GM03348 (cell line): ENCODE results near the gene PTMS.

Experiments used
- DNase-seq: peaks from one replicate; pipeline ENCODE4 v3.0.0; 2012; ENCODE audit warnings: low spot score

PTMS gene

DNA sequence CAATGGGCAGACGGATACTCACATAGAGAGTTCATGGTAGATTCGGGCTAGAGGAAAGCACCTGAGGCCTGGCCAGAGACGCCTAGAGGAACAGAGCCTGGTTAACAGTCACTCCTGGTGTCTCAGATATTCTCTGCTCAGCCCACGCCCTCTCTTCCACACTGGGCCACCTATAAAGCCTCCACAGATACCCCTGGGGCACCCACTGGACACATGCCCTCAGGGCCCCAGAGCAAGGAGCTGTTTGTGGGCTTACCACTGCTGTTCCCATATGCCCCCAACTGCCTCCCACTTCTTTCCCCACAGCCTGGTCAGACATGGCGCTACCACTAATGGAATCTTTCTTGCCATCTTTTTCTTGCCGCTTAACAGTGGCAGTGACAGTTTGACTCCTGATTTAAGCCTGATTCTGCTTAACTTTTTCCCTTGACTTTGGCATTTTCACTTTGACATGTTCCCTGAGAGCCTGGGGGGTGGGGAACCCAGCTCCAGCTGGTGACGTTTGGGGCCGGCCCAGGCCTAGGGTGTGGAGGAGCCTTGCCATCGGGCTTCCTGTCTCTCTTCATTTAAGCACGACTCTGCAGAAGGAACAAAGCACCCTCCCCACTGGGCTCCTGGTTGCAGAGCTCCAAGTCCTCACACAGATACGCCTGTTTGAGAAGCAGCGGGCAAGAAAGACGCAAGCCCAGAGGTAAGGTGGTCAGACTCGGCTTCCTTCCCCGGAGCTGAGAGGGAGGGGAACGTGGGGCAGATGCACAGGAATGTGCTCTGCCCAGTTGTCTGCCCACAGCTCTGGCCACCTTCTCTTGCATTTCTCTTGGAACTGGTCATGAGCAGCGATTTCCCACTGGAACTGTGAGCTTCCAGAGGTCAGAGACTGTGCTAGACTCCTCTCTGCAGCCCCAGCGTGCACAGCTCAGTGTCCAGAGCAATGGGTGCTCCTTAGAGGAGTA is 23.1 kb downstream of the PTMS start, which contains the start of gene CD4:
Gene CD4 (plus strand): TSS at position 557 of the 953 bp plus-strand sequence. CDS start 10,611 bp downstream, outside the sequence.
- no peak for DNase-seq

DNA sequence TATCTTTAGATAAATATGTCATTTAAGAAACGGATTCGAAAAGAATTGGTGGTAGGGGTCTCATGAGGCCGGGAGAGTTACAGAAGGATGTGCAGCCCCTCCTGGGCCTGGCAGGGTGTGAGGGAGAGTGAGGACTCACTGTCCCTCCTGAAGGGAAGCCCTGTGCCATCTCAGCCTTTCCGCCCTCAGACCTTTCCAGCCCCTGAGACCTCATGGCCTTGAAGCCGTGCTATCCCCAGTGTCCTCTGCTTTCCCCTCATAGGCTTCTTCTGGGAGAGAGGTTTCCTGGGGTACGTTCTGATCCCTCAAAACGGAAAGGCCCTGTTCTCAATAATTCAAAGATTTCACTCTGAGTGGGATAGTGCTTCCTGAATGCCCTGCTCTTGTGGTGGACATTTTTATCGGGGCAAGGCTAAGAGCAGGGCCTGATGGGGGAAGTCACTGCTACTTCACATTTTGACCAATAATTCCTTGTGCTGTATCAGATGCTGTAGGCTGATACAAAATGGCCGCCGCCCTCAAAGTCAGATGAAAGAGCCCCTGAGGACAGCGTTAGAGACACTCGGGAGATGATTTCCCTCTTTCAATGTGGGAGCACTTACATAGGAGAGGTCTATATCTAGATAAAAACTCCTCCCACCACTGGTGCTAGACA is 24.5 kb downstream of the PTMS start:
- DNase-seq = no peak

DNA sequence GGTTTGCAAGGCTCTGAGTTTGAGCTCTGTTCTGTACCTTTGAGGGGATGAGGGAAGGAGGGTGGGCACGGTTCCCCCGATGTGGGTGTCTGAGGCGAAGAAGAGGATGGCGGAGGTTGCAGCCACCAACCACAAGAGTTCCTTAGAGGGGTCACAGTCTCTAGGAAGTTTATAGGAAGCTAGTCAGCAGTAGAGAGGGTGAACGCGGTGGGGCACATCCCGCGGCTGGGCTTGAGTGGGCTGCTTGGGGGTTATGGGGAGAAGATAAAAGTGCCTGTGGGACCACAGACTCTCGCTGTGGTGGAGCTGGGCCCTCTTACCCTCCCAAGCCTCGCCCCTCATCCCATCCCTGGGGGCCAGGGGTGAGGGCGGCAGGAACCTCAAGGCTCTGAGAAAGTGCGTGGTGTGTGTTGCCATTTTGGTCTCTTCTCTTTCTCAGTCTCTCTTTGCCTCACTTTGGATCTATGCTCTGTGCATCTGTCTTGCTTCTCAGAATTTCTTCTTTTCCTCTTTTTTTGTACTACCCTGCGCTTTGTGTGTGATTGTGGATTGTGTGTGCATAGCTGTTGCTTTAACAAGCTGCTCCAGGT is 25.9 kb downstream of the PTMS start:
- no peak for DNase-seq

DNA sequence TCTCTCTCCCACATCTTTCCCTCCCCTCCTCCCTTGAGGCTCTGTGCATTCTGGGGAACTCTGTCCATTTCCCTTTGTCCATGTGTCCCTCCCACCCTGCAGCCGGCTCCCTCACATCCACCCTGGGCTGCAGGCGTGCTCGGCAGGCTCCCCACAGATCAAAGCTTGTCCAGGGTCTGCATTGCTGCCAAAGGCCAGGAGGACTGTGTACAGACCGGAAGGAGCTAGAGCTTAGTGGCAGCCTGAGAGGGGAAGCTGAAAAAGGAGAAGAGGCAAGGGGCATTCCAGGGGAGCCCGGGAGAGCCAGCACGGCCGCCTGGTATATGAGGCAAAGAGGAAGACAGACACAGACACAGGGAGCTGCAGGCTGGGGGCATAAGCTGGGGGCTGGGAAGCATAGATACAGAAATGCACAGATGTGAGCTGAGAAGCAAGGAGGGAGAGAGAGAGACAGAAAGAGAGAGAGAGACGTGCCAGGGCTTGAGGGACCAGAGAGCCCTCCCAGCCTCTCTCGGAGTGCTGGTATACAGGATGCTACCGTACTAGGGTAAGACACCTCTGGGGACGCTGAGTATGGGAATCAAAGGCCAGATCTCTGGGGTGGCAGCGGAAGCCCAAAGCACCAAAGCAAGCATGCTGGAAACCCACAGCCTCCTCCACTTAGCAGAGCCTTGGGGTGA is 26.5 kb downstream of the PTMS start:
- DNase-seq = no peak

DNA sequence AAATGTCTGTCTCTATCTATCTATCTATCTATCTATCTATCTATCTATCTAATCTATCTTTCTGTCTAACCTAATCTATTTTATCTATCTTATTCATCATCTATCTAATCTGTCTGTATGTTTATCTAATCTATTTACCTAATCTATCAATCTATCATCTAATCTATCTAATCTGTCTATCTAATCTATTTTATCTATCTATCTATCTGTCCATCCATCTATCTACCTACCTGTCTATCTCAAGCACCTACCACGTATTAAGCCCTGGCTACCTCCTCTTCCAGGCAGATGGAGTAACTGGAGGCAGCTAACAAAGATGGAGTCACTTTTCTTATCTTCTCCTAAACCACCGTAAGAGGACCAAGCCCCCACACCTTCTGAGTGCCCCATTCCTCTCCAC is 28.9 kb downstream of the PTMS start:
- no peak for DNase-seq

DNA sequence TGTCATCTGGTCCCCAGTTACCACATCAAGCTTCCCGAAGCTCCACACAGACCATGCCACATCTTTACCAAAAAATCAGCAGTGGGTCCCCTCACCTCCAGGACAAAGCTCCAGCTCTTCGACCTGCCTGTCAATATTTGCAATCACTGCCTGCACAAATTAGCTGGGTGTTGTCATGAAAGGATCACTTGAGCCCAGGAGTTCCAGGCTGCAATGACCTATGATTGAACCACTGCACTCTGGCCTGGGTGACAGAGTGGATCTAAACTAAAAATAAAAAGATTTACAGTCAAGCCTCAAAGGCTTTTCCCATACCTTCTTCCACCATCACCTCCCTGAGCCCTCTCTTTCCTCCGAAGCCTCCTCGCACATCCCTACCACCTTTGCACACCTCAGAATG is 30.4 kb downstream of the PTMS start:
- no peak for DNase-seq

DNA sequence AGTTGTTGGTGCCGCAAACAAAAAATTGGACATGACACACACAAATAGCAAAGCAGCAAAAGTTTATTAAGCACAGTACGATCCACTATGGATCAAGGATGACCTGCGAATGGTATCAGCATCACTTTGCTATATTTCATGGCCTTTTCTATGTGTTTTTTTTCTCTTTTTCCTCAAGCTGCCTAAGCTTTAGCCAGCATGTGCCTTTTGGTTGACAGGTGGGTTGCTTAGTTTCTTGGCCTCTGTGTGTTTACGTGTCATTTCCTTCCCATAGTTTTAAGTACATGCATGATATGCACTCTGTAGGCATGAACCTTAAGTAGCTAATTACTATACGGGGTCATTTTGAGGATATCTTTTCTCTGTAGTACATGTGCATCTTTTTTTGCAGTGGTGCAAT is 33.0 kb downstream of the PTMS start:
- DNase-seq = no peak

GRCh38 chr12:6807170-6807569 is 41.0 kb downstream of the PTMS start:
- no peak for DNase-seq

GRCh38 chr12:6809056-6809455 is 42.9 kb downstream of the PTMS start:
- DNase-seq = no peak

DNA sequence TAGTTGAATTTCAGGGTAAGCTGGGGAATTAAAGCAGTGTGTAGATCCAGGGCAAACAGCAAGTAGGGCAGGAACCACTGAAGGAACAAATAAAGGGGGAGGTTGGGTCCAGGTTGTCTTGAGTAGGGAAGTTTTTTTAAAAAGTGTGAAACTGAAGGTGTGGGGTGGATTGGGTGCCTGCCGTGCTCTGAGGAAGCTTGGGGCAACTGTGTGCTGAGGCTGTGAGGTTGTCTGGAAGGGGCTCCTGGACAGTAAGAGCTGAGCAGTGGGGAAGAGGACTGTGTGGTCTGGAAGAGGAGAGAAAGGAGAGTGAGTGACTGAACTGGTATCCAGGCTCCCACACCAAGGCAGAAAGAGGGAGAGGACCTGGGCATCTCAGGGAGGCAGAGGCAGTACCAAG is 44.6 kb downstream of the PTMS start:
- no peak for DNase-seq

DNA sequence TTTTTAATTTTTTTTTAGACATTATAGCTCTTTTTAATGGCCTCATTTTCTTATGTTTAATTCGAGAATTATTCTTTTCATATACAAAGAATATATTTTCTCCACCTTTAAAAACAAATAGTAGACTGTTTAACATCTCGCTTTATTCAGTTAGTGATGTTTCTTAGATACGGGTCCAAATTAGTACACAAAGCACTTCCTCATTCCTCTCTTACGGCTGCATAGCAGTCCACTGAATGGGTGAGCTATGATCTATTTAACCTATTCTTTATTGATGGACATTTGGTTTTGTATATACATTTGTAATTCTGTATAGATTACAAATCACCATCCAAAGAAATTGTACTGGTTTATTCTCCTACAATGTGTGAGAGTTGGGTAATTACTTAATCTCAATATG is 47.2 kb downstream of the PTMS start:
- DNase-seq = no peak

DNA sequence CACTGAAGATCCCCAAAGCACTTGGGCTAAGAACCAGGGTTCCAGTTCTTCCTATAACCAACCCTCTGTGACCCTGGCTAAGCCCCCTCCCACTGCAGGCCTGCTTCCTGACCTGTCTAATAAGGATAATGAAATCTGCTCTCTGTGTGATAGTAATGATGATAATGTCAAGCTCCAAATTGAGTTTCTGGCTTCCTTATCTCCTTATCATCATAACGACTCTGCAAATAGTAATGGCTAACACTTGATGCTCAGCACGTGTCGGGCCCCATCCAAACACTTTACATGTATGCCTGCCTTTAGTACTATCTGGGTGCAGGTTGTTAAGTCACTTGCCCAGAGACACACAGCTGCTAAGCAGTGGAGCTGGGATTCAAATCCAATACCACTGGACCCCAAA is 50.4 kb downstream of the PTMS start:
- DNase-seq = no peak

DNA sequence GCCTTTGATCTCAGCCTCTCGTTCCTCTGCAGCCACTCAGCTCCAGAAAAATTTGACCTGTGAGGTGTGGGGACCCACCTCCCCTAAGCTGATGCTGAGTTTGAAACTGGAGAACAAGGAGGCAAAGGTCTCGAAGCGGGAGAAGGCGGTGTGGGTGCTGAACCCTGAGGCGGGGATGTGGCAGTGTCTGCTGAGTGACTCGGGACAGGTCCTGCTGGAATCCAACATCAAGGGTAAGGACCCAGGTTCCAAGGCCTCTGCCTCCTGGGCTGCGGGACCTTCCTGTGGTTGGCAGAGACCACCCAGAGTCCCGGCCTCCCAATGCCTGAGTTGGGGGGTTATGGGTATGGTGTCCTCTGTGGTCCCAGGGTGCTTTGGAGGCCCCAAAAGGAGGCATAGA is 50.9 kb downstream of the PTMS start:
- no peak for DNase-seq

- no peak for DNase-seq
These were observed 51.5 kb downstream of the PTMS start for GRCh38 chr12:6817662-6818157.

GRCh38 chr12:6818222-6818621 is 52.1 kb downstream of the PTMS start:
- DNase-seq = no peak

- DNase-seq = no peak
These were observed 52.5 kb downstream of the PTMS start for GRCh38 chr12:6818645-6819044.

DNA sequence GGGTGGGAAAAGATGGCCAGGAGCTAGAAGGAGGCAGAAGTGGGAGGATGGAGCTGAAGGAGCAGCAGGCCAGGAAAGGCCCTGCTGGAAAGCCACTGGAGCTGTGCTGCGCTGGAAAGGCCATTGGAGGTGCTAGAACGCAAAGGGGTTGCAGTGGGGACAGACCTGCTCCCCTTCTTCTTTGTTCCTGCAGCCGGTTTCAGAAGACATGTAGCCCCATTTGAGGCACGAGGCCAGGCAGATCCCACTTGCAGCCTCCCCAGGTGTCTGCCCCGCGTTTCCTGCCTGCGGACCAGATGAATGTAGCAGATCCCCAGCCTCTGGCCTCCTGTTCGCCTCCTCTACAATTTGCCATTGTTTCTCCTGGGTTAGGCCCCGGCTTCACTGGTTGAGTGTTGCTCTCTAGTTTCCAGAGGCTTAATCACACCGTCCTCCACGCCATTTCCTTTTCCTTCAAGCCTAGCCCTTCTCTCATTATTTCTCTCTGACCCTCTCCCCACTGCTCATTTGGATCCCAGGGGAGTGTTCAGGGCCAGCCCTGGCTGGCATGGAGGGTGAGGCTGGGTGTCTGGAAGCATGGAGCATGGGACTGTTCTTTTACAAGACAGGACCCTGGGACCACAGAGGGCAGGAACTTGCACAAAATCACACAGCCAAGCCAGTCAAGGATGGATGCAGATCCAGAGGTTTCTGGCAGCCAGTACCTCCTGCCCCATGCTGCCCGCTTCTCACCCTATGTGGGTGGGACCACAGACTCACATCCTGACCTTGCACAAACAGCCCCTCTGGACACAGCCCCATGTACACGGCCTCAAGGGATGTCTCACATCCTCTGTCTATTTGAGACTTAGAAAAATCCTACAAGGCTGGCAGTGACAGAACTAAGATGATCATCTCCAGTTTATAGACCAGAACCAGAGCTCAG is 53.2 kb downstream of the PTMS start:
- DNase-seq = no peak

GRCh38 chr12:6820166-6820565 is 54.0 kb downstream of the PTMS start:
- no peak for DNase-seq
